ENCODE data around the gene SPAG5.
A peak's percentile ranks its signal among the peaks of the same experiment; 100 is the strongest.
"Not testable (repeated sequence)": the region's sequence is repeated elsewhere in the genome, so short reads cannot be mapped to it uniquely, and the experiment has no call there.

SPAG5 gene

GRCh38 chr17:28612531-28612930 lies 13.7 kb upstream of the SPAG5 start:
- DNase-seq = no peak

- no peak for DNase-seq
These were observed 11.6 kb upstream of the SPAG5 start for GRCh38 chr17:28610376-28610775.

- not testable (repeated sequence) for DNase-seq
These were observed 5.2 kb upstream of the SPAG5 start for GRCh38 chr17:28604031-28604430.

- DNase-seq = peak in 1 of 2 donors; percentile 71
These were observed 723 bp upstream of the SPAG5 start for GRCh38 chr17:28599311-28600184.

- DNase-seq = no peak
These were observed 436 bp downstream of the SPAG5 start for GRCh38 chr17:28598389-28598788.

- DNase-seq = no peak
These were observed 1.0 kb downstream of the SPAG5 start for GRCh38 chr17:28597606-28598383.

GRCh38 chr17:28592260-28592659 lies 6.6 kb downstream of the SPAG5 start:
- no peak for DNase-seq

- DNase-seq = no peak
These were observed 13.0 kb downstream of the SPAG5 start for GRCh38 chr17:28585851-28586250.

- DNase-seq = no peak
These were observed 14.4 kb downstream of the SPAG5 start for GRCh38 chr17:28584434-28584833.

GRCh38 chr17:28582513-28582912 lies 16.3 kb downstream of the SPAG5 start:
- DNase-seq = no peak

- DNase-seq = no peak
These were observed 17.9 kb downstream of the SPAG5 start for GRCh38 chr17:28580959-28581358.

GRCh38 chr17:28579526-28579925 lies 19.3 kb downstream of the SPAG5 start:
- no peak for DNase-seq

GRCh38 chr17:28578246-28579195 lies 20.3 kb downstream of the SPAG5 start:
- no peak for DNase-seq

GRCh38 chr17:28577466-28577824 lies 21.4 kb downstream of the SPAG5 start:
- DNase-seq = no peak

- DNase-seq = peak; percentile 93 to 97
These were observed 21.9 kb downstream of the SPAG5 start, which contains the start of gene ALDOC for GRCh38 chr17:28576758-28577465. Gene ALDOC (minus strand): TSS chr17:28576895. CDS start chr17:28575532, 1,363 bp downstream.

GRCh38 chr17:28576016-28576415 lies 22.8 kb downstream of the SPAG5 start:
- not testable (repeated sequence) for DNase-seq

- DNase-seq = peak; percentile 31 to 51
These were observed 23.6 kb downstream of the SPAG5 start for GRCh38 chr17:28575126-28575795.

GRCh38 chr17:28574526-28574925 lies 24.3 kb downstream of the SPAG5 start:
- no peak for DNase-seq

- no peak for DNase-seq
These were observed 24.8 kb downstream of the SPAG5 start for GRCh38 chr17:28573966-28574480.

- no peak for DNase-seq
These were observed 25.3 kb downstream of the SPAG5 start for GRCh38 chr17:28573521-28573920.

GRCh38 chr17:28573040-28573380 lies 25.8 kb downstream of the SPAG5 start:
- DNase-seq = no peak
